Measurements from ENCODE around the gene C4orf36. TPM values are rescaled to one million over a fixed set of nuclear protein-coding genes. Genes with fewer than 3 reads are reported as not detected.

The C4orf36 gene
- total RNA-seq, 1 donor from 2014 or later: 2.1 TPM

GRCh38 chr4:86857341-86858052, 34.7 kb downstream of the C4orf36 start:
- no peak for DNase-seq (ENCODE audit: low spot score)

- DNase-seq (ENCODE audit: low spot score): no peak
Measured at GRCh38 chr4:86856896-86857295, 35.3 kb downstream of the C4orf36 start.

GRCh38 chr4:86855572-86855971, 36.6 kb downstream of the C4orf36 start:
- DNase-seq (ENCODE audit: low spot score): no peak

GRCh38 chr4:86853209-86853608, 39.0 kb downstream of the C4orf36 start:
- no peak for DNase-seq (ENCODE audit: low spot score)

GRCh38 chr4:86848732-86849619, 43.2 kb downstream of the C4orf36 start, which contains the start of gene SLC10A6:
TSS of gene SLC10A6 (minus strand) at chr4:86849384. CDS start at chr4:86849115, 269 bp downstream.
- no peak for DNase-seq (ENCODE audit: low spot score)

- no peak for DNase-seq (ENCODE audit: low spot score)
Measured at GRCh38 chr4:86848136-86848535, 44.1 kb downstream of the C4orf36 start.

- DNase-seq (ENCODE audit: low spot score): no peak
Measured at GRCh38 chr4:86847571-86847970, 44.7 kb downstream of the C4orf36 start.

GRCh38 chr4:86846921-86847320, 45.3 kb downstream of the C4orf36 start:
- DNase-seq (ENCODE audit: low spot score): no peak

- peak; percentile 57 for DNase-seq (ENCODE audit: low spot score)
Measured at GRCh38 chr4:86845593-86845992, 46.6 kb downstream of the C4orf36 start.

GRCh38 chr4:86841309-86841708, 50.9 kb downstream of the C4orf36 start:
- no peak for DNase-seq (ENCODE audit: low spot score)

GRCh38 chr4:86840858-86841257, 51.4 kb downstream of the C4orf36 start:
- DNase-seq (ENCODE audit: low spot score): no peak

- DNase-seq (ENCODE audit: low spot score): no peak
Measured at GRCh38 chr4:86837691-86838503, 54.3 kb downstream of the C4orf36 start.

- DNase-seq (ENCODE audit: low spot score): no peak
Measured at GRCh38 chr4:86835677-86836076, 56.5 kb downstream of the C4orf36 start.

GRCh38 chr4:86834901-86835300, 57.3 kb downstream of the C4orf36 start:
- DNase-seq (ENCODE audit: low spot score): no peak

GRCh38 chr4:86833615-86834014, 58.6 kb downstream of the C4orf36 start:
- DNase-seq (ENCODE audit: low spot score): no peak

- DNase-seq (ENCODE audit: low spot score): no peak
Measured at GRCh38 chr4:86831262-86832130, 60.7 kb downstream of the C4orf36 start.

Other genes starting within 250 kb of the C4orf36 start
- gene SLC10A6, start 43.0 kb downstream of the C4orf36 start, total RNA-seq: 1.6 TPM
- 194 TPM for gene AFF1, start 42.6 kb upstream of the C4orf36 start, total RNA-seq